Measurements from ENCODE around the gene RHBDL1.

- TF ChIP-seq CTCF (conservative IDR thresholded peaks at IDR 0.05; ENCODE audit: low read depth in 2 of 2): no peak
- TF ChIP-seq JUNB (IDR thresholded peaks at IDR 0.05; ENCODE audit: unreplicated experiment): no peak
- no peak for TF ChIP-seq REST (IDR thresholded peaks at IDR 0.05; ENCODE audit: unreplicated experiment)
- no peak for TF ChIP-seq POLR2AphosphoS5 (IDR thresholded peaks at IDR 0.05; ENCODE audit: low read depth)
Observed at GRCh38 chr16:703406-703805, 27.9 kb downstream of the RHBDL1 start.
